HG03558 (cell line): ENCODE results near the gene RSAD1.

Experiments
- ATAC-seq: cut with Tn5 transposase; IDR thresholded peaks from one replicate; pipeline ENCODE4 v1.9.1; 2021; ENCODE audit warnings: moderate number of reproducible peaks; ENCODE audit not compliant: unreplicated experiment; ENCODE audit errors: extremely low read depth

Gene RSAD1

DNA sequence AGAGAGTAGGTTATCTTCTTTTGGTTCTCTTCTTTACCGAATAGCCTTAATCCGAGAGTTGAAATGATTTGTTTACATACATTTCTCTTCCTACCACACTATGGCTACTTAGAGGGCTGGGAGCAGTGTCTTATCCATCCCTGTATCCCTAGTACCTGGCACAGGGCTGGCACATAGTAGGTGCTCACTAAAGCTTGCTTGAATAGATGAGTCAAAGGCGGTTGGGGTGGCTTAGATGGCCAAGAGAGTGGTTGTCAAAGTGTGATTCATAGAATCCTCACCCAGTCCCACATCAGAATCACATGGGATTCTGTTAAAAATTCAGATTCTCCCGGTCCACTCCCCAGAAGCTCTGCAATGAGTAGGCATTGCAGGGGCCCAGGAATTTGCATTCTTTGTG, 21.0 kb upstream of the RSAD1 start:
- no peak for ATAC-seq

DNA sequence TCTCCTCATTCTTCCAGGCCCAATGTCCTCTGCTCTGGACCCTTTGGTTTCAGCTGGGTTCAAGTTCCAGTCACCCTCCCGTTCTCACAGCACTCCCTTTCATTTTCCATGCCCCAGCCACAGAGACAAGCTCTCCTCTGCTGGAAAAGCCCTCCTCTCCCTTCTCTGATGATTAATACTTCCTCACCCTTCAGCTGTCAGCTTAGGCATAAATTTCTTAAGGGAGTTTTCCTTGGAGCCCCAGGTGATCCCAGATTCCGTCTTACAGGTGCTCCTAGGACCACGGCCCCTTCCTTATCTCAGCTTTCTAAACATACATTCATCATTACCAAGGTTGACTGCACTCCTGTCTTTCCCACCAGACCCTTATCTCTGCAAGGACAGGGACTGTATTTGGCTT, 20.4 kb upstream of the RSAD1 start:
- ATAC-seq, result no peak

DNA sequence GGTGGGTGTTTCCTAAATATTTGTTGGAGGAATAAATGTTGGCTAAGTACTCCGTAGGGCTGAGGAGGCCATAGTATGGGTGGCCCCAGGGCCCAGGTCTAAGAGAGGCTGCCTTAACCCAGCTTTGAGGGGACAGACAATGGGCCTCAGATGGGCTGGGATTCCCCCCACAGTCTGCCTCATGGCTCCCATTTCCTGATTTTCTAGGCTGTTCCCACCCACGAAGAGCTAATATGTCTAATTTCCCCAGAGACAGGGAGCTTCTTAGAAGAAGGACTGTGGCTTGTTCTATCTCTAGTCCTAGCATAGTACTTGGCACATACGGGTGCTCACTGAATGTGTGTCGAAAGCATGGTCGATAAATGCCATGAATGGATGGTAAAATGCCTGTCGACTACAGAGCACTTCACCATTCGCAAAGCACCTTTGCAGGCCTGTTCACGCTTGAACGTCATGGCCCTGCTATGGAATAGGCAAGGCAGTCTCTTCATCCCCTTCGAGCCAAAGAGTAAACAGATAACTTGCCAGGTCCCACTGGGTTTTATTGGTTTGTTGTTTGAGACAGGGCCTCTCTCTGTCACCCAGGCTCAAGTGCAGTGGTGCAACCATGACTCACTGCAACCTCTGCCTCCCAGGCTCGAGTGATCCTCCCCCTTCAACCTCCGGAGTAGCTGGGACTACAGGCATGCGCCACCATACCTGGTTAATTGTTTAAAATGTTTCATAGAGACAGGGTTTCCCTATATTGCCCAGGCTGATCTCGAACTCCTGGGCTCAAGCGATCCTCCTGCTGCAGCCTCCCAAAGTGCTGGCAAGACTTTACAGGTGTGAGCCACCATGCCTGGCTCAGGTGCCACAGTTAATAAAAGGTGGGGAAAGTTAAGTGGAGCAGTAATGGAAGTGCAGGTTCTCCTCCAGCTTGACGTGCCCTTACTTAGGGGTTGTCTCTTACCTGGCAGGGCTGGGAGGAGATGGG, 19.7 kb upstream of the RSAD1 start:
- ATAC-seq, result no peak

DNA sequence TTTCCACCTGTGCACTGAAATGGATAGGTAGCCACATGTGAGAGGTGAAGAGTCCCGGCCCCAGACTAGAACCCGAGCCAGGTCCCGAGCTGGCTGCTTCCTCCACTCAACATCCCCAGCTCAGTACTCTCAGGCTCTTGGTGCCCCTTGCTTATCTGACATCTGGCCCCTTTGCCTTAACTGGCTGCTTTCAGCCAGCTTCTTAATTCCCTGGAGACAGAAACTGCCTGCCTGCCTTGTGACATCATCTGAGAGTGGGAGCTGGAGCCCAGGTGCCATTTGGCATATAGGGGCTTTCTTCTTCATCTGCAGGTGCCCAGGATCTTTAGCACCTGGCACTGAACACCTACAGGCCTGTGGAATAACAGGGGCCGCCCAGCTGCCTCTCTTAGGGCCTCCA, 18.9 kb upstream of the RSAD1 start:
- no peak for ATAC-seq

DNA sequence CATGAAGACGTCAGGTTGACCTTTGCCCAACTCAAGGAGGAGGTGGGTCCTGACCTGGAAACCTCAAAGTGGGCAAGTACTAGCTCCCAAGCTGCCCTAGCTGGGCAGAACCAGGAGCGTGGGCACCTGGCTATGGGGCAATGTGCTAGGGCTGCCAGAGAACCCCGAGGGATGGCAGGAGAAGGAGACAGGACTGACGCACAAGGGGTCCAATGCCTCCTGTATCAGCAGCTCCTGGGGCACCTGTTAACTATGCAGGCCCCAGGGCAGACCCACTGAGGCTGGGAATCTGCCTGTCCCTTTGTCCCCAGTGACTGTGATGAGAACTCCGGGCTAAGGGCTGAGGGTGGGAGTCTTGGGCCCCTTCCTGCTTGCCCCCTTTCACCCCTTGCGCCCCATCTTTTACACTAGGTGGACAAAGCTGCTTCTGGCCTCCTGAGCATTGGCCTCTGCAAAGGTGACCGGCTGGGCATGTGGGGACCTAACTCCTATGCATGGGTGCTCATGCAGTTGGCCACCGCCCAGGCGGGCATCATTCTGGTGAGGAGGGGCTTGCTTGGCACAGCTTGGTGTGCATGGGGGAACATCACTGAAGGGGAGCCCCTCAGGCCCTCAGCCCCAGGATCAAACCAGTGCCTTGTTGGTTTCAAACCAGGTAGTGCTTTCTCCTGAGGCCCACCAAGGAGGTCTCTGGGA, 17.7 kb upstream of the RSAD1 start:
- no peak for ATAC-seq

DNA sequence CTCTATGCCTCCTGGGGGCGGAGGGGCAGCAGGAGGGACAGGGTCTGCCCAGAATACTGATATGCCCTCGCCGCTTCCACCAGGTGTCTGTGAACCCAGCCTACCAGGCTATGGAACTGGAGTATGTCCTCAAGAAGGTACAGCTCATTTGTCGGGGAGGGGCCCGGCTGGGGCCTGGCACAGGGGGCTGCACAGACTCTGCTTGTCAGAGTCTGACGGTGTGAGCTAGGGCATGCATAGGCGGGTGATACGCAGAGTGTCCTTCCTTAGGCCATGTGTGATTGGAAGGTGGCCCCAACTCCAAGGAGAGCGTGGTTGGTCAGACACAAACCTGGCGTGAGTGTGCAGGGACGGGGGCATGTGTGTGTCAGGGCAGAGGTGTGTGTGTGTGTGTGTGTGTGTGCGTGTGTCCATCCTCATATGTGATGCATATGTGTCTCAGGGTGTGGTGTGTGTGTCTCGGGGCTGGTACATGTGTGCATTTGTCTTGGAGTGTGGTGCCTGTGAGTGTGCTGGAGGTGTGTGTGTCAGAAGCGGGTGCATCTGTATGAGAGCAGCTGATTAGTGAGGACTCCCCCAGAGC, 17.0 kb upstream of the RSAD1 start:
- no peak for ATAC-seq

DNA sequence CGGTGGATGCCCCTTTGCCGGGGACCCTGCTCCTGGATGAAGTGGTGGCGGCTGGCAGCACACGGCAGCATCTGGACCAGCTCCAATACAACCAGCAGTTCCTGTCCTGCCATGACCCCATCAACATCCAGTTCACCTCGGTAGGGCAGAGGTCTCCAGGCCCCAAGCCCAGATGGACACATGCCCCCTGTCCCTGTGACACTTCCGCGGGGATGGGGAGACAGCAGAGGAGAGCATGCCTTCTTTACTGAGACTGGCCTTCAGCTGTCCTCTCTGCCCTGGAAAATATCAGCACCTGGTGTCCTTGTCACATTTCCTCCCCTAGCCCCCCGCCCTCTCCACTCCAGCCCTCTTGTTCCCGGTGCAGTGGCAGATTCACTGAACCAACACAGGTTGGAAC, 16.2 kb upstream of the RSAD1 start:
- no peak for ATAC-seq

DNA sequence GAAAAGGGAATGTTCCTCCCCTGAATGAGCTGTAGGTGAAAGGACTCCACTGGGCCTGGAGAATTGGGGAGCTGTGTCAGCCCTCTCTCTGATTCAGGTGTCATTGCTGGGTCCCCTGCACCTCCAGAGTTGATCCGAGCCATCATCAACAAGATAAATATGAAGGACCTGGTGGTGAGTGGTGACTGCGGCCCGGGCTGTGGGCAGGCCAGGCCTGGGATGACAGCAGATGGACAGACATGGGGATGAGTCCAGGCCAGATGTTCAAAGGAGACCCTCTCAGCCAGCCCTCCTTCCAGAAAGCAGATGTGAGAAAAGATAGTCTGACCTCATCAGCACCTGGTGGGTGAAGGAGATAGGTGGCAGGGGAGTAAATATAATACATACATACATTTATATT, 14.5 kb upstream of the RSAD1 start:
- ATAC-seq, result no peak

DNA sequence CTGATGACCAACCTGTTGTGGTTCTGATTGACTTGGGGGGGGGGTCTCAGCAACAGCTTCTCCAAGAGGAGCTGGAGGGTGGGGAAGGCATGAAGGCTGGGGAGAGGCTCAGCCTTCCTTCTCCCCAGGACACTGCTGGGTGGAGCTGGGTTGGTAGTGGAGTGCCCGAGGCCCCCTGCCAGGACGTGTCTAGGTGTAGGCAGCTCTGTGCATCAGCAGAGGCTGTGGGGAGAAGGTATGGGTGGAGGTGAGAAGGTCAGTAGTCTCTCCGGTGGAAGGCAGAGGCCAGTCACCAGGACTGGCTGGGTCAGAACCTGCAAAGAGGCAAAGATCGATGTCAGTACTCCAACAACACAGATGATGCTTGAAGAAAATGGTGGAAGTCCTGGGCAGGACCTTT, 13.9 kb upstream of the RSAD1 start:
- no peak for ATAC-seq

DNA sequence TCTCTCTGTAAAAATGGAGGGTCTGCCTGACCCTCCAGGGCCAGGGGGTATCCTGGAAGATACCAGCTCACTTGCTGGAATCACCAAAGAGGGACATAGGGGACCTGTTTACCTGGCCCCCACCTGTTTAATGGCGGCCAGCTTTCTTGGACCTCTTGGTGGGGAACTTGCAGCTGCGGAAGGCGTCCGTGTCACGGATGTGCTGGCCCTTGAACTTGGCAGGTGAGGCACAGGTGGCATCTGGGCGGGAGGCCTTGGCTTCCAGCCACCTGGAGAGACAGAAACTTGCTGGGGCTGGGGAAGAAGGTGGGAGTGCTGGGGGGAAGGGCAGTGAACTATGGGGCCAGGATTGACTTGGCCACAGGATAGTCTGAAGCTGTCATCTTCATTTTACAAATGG, 13.5 kb upstream of the RSAD1 start:
- no peak for ATAC-seq

DNA sequence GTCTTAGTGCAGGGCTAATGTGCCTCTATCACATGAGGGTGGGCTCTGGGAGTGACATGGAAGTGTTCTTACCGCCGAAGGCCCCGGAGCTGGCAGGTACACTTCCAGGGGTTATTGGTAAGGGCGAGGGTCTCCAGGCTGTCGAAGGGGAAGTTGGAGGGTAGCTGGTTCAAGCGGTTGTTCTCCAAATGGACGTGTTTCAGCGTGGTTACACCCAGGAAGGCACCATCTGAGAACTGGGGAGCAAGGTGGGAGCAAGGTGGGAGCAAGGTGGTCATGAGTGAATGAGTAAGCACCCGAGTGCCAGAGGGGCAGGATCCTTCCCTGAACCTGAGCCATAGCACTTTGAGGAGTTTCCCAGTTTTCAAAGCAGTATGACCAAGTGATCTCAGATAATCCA, 13.0 kb upstream of the RSAD1 start:
- ATAC-seq, result no peak

DNA sequence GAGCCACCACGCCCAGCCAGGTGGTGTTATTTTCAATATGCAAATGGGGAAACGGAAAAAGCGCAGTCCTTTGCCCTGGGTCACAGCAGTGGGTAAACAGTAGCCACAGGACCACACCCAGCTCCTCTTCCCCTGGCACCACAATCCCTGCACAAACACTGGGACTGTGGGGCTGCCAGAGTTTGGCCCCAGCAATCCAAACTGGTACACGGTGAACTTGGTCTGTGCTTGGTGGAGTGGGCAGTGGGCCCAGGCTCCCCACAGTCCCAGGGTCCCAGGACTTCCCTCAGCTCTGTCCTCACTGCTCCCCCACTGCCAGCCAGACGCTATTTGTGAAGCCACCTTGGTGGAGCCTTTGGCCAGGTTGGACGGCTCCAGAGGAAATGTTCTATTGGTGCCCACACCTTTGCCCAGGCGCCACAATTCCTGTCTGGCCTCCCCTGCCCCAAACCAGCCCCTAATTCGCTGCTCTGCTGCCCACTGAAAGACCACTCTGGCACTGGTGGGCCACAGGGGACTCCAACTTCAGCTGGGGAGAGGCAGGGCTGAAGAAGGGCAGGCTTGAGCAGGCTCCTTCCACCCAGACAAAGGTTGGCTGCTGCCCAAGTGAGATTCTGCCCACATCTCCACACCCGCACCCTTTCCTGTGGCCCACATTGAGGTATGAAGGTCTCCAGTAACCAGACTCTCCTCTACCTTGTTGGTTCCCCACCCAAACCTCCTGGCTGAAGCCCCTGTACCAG, 12.1 kb upstream of the RSAD1 start:
- ATAC-seq, result no peak

DNA sequence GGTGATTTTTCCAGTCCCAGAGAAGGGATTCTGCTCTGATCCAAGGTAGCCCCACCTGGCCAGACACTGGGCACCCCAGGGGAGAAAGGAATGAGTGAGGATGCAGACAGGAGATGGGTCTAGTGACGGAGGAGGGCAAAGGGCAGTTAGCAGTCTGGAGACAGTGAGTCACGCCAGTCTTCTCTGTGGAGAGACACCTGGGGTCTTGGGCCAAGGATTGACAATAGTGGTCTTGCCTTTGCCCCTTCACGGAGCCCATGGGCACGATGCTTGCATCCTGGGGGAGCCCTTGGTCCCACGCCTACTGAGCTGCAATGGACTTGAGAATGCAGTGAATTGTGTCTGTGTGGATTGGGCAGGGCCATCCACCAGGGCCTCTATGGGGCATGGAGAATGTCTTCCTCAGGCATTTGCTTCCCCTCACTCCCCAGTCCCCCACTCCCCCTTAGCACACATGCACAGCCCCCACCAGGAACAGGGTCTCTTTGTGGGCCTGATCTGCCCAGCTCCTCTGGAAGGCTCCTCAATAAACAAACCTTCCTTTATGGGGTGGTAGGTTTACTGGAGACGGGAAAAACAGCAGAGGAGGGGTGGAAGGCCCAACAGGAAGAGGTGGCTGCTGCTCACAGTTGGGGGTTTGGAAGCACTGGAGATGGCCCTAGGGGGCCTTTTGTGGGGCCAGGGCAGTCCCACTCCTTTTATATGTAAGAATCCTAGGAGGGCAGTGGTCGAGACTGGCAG, 11.4 kb upstream of the RSAD1 start:
- no peak for ATAC-seq

DNA sequence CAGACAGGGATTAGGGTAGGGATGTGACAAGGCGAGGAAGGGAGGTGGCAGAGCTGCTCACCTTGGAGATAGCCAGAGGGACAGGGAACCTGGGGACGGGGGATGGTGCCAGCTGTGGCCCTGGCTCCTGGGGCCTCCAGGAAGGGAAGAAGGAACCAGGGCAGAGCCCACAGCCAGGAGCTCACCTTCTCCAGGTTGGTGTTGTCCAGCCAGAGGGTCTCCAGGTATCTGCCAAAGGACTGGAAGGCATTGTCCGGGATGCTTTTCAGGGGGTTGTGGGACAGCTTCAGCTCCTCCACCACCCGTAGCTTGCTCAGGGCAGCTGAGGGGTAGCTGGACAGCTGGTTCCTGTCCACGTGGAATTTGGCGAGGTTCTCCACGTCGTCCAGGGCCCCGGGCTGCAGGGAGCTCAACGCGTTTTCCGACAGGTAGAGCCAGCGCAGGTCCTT, 10.8 kb upstream of the RSAD1 start:
- no peak for ATAC-seq

DNA sequence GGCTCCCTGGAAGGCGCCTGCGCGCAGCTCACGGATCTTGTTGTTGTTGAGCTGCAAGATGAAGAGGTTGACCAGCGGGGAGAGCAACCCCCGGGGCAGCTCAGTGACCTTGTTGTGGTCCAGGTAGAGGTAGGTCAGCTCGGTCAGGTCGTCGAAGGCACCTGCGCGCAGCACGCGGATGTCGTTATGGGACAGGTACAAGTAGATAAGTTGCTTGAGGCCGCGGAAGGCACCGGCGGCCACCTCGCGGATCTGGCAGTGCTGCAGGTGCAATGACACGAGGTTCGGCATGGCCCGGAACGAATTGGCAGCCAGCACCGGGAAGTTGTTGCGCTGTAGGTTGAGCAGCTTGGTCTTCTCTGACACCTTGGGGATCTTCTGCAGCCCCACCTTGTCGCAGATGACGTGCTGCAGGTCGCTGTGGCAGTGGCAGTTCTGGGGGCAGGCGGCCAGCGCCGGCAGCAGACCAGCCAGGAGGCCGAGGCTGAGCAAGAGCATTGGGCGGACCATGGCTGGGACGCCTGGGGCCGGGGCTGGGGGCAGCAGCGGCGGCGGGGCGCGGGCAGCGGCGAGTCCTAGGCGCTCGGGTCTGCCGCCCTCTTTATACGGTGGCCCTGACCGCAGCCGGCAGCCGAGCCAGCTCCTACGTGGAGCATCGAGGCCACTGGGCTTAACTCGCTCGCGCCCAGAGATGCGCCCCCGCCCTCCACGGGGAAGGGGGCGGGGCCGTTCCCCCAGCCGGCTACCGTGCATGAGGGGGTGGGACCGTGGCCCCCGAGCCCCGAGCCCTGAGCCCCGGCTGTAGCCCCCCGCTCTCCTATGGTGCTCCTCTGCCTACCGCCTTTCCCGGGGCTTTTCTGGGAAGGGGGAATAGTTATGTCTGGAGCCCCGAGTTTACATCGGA, 10.1 kb upstream of the RSAD1 start, which contains the start of gene CHAD:
Gene CHAD, minus strand, starts transcription at position 577 of the 904 bp plus-strand sequence. Its CDS starts 67 bp downstream, at position 510.
- ATAC-seq, result no peak

DNA sequence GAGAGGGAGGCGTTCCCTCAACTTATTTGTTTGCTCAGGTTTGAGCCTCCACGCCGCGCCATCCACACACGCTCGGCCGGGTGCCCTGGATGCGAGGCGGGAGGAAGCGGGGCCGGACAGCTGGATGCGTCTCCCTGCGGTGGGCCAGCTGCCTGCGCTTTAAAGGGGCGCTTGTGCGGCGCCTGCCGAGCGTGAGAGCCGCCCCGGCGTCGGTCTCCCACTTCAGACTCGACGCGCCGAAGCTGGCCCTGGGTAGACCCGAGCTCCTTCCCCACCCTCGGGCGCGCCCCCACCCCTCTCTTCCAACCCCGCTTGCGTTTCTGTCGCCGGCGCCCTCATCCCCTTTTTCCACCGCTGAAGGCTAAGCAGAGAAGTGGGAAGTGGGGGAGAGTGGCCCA, 9.5 kb upstream of the RSAD1 start:
- ATAC-seq, result no peak

DNA sequence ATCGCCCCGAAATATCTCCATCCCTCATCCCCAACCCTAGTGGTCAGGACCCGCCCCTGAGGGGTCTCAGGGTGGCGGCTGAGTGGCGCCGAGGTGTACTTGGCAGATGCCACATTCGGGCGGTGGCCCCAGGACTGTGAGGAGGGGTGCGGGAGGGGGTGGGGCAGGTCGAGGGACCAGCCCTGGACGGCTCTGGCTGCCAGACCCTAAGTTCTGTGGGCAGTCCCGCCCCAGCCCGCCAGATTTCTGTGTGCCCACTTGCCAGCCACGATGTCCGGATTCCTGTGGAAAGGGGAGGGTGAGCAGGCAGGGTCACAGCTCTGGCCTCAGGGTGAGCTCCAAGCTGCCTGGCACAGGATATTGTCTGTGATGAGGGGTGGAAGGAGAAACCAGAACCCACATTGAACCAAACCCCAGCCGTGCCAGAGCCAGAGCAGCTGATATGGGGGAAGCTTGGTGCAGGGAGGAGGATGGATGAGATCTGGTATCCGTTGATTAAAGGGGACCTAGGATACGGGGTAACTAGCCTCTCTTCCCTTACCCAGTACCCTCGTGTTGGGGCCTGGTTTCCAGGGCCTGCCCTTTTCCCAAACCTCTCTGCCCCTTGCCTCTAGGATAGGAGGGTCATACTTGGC, 8.9 kb upstream of the RSAD1 start:
- ATAC-seq, result no peak

DNA sequence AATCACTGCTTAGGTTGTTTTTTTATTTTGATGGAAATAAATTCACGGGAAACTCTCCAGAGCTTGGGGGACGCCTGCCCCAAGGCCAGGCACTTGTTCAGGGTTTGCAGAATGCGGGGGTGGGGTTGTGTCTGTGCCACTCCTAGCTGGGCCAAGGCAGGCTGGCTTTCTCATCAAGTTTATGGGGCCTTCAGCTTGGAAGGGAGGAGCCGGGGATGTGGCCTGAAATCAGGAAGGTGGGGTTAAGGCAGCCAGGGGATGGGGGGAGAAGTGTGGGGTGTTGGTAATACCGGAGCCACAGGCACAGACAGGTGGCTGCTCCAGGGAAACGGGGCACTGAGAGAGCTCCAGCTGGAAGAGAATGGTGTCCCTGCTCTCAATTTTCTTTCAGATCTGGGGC, 8.2 kb upstream of the RSAD1 start:
- ATAC-seq, result no peak
